GM12874 (cell line): Measurements from ENCODE around the gene SLC6A6.

ENCODE experiments used
- TF ChIP-seq, protein P1 (sequence below): IDR thresholded peaks from 2 replicates; pipeline ENCODE4 v1.5.1; 2011; ENCODE audit warnings: low read depth, mild to moderate bottlenecking, control low read depth, low read length, moderate library complexity; ENCODE audit not compliant: insufficient read depth

Gene SLC6A6

DNA sequence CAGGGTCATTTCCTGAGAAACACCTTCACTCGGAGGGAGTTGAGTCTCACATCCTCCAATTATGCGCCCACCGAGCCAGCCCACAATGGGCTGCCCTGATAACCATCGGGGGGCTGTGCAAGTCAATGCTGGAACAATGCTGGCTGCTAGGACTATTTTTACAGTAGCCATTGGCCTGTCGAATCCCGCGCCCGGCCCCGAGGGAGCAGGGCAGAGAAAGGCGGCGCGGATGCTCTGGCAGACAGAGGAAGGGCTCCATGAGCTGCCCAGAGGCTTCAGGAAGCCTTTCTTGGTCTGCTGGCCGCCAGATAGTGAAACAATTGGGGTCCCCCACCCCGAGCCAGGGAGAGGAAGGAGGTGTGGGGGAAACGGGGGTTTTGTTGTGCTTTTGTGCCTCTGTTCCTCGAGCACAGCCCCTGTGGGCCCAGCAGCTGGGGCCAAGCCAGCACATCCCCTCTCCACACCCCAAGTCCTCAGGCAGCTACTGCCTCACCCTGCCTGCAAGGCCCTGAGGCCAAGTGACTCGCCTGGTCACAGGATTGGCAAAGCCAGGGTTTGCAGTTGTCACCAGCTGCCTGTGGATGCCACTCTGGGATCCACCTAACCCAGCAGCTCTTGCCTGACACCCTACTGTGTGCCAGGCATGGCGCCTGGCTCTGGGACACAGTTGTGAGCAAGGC lies 39.0 kb downstream of the SLC6A6 start:
- TF ChIP-seq, protein P1, sequence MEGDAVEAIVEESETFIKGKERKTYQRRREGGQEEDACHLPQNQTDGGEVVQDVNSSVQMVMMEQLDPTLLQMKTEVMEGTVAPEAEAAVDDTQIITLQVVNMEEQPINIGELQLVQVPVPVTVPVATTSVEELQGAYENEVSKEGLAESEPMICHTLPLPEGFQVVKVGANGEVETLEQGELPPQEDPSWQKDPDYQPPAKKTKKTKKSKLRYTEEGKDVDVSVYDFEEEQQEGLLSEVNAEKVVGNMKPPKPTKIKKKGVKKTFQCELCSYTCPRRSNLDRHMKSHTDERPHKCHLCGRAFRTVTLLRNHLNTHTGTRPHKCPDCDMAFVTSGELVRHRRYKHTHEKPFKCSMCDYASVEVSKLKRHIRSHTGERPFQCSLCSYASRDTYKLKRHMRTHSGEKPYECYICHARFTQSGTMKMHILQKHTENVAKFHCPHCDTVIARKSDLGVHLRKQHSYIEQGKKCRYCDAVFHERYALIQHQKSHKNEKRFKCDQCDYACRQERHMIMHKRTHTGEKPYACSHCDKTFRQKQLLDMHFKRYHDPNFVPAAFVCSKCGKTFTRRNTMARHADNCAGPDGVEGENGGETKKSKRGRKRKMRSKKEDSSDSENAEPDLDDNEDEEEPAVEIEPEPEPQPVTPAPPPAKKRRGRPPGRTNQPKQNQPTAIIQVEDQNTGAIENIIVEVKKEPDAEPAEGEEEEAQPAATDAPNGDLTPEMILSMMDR = no peak

DNA sequence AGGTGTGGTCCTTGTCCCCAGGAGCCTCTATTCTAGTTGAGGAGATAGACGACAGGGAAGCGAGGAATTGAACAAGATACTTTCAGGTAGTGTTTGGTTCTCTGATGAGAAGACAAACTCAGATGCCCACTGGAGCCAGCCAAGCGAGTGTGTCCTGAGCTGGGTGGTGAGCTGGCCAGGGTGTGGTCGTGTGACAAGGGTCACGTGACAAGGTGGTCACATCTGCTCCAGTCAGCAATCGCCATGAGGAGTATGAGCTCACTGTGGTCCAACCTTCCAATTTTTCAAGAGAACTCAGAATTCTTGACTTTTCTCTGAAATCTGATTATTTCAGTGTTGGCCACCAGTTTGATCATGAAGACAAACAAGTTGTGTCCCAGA lies 39.5 kb downstream of the SLC6A6 start:
- TF ChIP-seq, protein P1 = no peak

DNA sequence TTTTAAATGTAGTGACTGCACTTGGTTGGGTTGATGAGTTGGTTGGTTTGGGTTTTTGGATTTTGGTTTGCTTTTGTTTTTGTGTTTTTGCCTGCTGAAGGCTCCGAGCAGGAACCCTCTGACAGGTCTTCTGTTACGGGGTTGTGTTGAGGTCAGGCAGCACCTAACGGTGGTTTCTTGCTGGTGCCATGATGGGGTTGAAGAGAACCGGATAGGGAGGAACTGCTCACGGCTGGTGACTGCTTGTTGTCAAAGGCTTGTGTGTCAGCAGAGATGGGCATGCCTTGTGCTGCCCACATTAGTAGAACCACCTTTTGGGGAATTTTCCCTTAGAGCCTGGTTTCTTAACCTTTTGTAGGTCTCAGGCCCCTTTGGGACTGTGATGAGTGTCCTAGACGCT lies 42.0 kb downstream of the SLC6A6 start:
- TF ChIP-seq, protein P1 = no peak

DNA sequence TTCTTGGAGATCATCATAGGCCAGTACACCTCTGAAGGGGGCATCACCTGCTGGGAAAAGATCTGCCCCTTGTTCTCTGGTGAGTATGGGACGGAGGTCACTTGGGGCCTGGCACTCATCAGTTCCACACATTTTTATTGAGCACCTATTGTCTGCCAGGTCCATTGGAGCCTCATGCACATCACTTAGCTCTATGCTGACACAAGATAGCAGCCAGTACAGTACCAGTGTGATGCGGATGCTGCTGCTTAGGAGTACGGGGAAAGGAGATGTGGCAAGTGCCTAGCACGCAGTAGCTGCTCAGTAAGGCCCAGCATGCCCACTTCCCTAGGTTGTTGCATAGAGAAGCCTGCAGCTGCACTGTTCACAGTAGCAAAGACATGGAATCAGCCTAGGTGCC lies 43.4 kb downstream of the SLC6A6 start:
- TF ChIP-seq, protein P1 = no peak

DNA sequence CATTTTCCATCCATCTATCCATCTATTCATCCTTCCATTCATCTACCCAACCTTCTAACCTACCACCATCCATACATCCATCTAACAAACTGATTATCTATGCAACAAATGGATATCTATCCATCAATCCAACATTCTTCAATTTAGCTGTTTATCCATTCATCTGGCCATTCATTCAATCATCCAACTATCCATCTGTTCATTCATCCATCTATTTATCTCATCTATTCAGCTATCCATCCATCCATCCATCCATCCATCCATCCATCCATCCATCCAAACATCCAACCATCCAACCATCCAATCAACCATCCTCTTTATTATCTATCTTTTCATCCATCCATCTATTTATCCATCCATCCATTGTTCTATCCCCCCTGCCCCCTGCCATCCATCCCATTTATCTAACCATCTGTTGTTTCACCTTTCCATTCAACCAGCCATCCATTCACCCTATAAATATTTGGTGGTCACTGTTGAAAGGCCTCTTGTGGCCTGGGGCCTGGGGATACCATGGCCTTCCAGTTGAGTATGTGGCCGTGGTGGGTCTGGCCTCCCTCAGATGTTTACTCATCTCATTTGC lies 44.7 kb downstream of the SLC6A6 start:
- TF ChIP-seq, protein P1 = no peak

DNA sequence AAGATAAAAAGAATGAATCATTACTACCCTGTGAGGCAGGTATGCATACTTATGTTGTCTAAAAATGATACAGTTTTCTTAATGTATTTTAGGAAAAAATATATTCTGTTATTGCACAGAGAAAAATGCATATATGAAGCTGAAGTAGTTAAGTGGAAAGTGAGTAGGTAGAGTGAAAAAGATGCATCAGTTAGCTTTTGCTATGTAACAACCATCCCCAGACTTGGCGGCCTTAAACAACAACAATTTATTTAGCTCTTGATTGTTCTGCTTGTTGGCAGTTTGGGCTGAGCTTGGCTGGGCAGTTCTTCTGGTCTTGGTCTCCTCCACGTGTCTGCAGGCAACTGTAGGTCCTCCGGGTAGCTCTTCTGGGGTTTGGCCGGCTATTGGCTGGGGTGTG lies 45.7 kb downstream of the SLC6A6 start:
- TF ChIP-seq, protein P1 = no peak

DNA sequence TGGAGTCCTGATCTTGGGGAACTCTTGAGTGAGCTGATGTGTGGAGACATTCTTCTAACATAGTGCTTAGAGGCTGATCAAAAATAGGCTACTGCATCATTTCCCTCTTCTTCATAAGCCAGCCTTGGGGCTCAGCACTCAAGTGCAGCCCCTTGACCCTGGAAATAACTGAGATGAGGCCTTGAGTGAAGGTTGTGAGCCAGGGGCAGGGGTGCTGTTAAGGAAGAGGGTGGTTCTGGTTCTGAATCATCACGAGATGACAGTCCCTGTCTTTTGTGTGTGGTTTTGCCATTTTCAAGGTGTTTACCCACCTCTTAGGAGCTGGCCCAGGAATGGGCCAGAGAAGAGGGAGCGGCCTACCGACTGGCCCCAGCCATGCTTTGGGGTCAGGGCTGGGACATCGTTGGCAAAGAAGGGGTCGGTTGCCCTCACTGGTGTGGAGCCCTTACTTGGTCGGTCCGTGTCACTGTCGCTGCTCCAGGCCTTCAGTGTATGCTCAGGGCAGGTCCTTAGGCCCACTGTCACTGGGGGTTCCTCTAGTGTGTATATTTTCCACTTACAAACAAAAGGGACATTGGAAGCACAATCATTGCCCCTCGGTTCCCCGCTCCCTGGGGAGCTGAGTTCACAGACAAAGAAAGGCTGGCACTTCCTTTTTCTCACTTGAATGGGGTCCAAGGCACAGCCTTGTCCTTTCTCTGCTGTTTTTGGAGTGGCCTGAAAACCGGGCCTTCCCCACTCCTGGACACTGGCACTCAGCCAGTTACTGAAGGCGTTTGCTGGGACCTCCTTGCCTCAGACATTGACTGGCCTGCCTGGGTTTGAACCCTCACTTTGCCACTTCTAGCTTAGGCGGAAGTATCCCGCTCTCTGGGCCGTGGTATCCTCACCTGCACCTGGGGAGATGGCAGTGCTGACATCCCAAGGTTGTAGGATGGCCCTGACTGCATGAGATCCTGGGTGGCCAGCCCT lies 46.6 kb downstream of the SLC6A6 start:
- TF ChIP-seq, protein P1 = no peak
